A549 (cell line): Measurements from ENCODE around the gene TMEM107. TPM values are rescaled to one million over a fixed set of nuclear protein-coding genes. Genes with fewer than 3 reads are reported as not detected.

Source experiments
- ATAC-seq, 2 experiments: fragments of 200-7000 bp in 1 of 2; fragments of >200 bp in 1 of 2; cut with Nextera tagmentation in 1 of 2; cut with Tn5 transposase in 1 of 2; 3 replicates each; pipeline versions ENCODE4 v1.8.0 to v1.9.1; 2018 to 2020; ENCODE audit warnings: mild to moderate bottlenecking in 1 of 2, moderate library complexity in 1 of 2
- CTCF ChIA-PET: fragments of 300-600 bp; sonication (Branson Sonifier 250); formaldehyde crosslinking; extraction: SDS; loops from one replicate; lab custom pipeline; 2021; ENCODE audit warnings: antibody characterized with exemption, inconsistent platforms; lab: Yijun Ruan, JAX
- POLR2A ChIA-PET: fragments of 350-600 bp; formaldehyde crosslinking; extraction: SDS; loops from one replicate; lab custom pipeline; 2021; ENCODE audit warnings: antibody characterized with exemption, inconsistent platforms; lab: Yijun Ruan, JAX
- DNase-seq, 2 experiments: peaks; one replicate each; pipeline versions ENCODE4 v3.0.0 to v3.0.0-alpha.2; 2011 to 2016; ENCODE audit warnings: low read depth in 1 of 2, low spot score in 1 of 2
- FAIRE-seq: peaks from 2 replicates; lab custom pipeline; 2011; peaks lifted over from hg19 to GRCh38; lab: Jason Lieb, UNC
- H3K27ac ChIP-seq, 2 experiments: fragments of >200 bp; sonication (Bioruptor Twin); formaldehyde crosslinking; 3 replicates each; pipeline ENCODE4 v1.5.1; 2016 to 2017
- H3K4me1 ChIP-seq: fragments of >200 bp; sonication (Bioruptor Twin); formaldehyde crosslinking; 3 replicates; pipeline ENCODE4 v1.6.1; 2016
- H3K4me2 ChIP-seq: fragments of >200 bp; sonication (Bioruptor Twin); formaldehyde crosslinking; 3 replicates; pipeline ENCODE4 v1.6.1; 2016
- H3K4me3 ChIP-seq: fragments of >200 bp; sonication (Bioruptor Twin); formaldehyde crosslinking; 3 replicates; pipeline ENCODE4 v1.5.1; 2016
- H3K9me3 ChIP-seq: fragments of >200 bp; sonication (Bioruptor Twin); formaldehyde crosslinking; 3 replicates; pipeline ENCODE4 v1.6.1; 2016
- BHLHE40 ChIP-seq: IDR thresholded peaks from 2 replicates; pipeline ENCODE4 v1.6.1; 2012; ENCODE audit warnings: low read depth, low read length, inconsistent platforms
- CBX2 ChIP-seq: fragments of 200-600 bp; sonication (generic); IDR thresholded peaks from 2 replicates; pipeline ENCODE4 v1.6.1; 2016; ENCODE audit warnings: low read depth, mild to moderate bottlenecking, borderline replicate concordance
- CEBPB ChIP-seq, 2 experiments: fragments of >200 bp in 1 of 2; sonication (Bioruptor Twin) in 1 of 2; formaldehyde crosslinking in 1 of 2; IDR thresholded peaks; 2 replicates each; pipeline ENCODE4 v1.6.1; 2012 to 2016
- CHD2 ChIP-seq: fragments of 150-350 bp; IDR thresholded peaks from 2 replicates; pipeline ENCODE4 v1.6.1; 2014; ENCODE audit warnings: low read length; ENCODE audit not compliant: partially characterized antibody
- CHD4 ChIP-seq: fragments of 200-600 bp; sonication (generic); IDR thresholded peaks from 2 replicates; pipeline ENCODE4 v1.6.1; 2016; ENCODE audit warnings: antibody characterized with exemption, mild to moderate bottlenecking, borderline replicate concordance
- CTCF ChIP-seq: fragments of >200 bp; sonication (Bioruptor Twin); formaldehyde crosslinking; IDR thresholded peaks from 3 replicates; pipeline ENCODE4 v1.5.1; 2016
- EHF ChIP-seq: fragments of 250-450 bp; sonication (Bioruptor Pico); IDR thresholded peaks from 2 replicates; pipeline ENCODE4 v1.5.0; 2020; ENCODE audit warnings: mild to moderate bottlenecking
- EP300 ChIP-seq, 2 experiments: fragments of >200 bp; sonication (Bioruptor Twin); formaldehyde crosslinking; IDR thresholded peaks; 2 replicates in 1 of 2; 3 replicates in 1 of 2; pipeline ENCODE4 v1.6.1; 2016 to 2017
- FOSL2 ChIP-seq, 2 experiments: fragments of 450-650 bp in 1 of 2; fragments of >200 bp in 1 of 2; sonication (Bioruptor Twin) in 1 of 2; formaldehyde crosslinking; IDR thresholded peaks; 2 replicates each; pipeline versions ENCODE4 v1.5.0 to v1.6.1; 2016 to 2020; ENCODE audit warnings: mild to moderate bottlenecking in 1 of 2, moderate library complexity in 1 of 2
- FOXS1 ChIP-seq: fragments of 250-450 bp; sonication (Bioruptor Pico); IDR thresholded peaks from 2 replicates; pipeline ENCODE4 v1.5.0; 2020; ENCODE audit warnings: mild to moderate bottlenecking, moderate library complexity
- HDAC2 ChIP-seq: fragments of 200-600 bp; sonication (generic); IDR thresholded peaks from 2 replicates; pipeline ENCODE4 v1.6.1; 2016
- HES2 ChIP-seq: fragments of >200 bp; sonication (Bioruptor Twin); formaldehyde crosslinking; IDR thresholded peaks from 2 replicates; pipeline ENCODE4 v1.6.1; 2016
- HOXA7 ChIP-seq: fragments of 250-450 bp; sonication (Bioruptor Pico); IDR thresholded peaks from 2 replicates; pipeline ENCODE4 v1.5.0; 2020; ENCODE audit warnings: mild to moderate bottlenecking, moderate library complexity
- HOXB13 ChIP-seq: fragments of 250-450 bp; sonication (Bioruptor Pico); IDR thresholded peaks from 2 replicates; pipeline ENCODE4 v1.5.0; 2020; ENCODE audit warnings: low read depth, mild to moderate bottlenecking, moderate library complexity
- JUN ChIP-seq, 2 experiments: fragments of >200 bp; sonication (Bioruptor Twin); formaldehyde crosslinking; IDR thresholded peaks; 2 replicates in 1 of 2; 3 replicates in 1 of 2; pipeline ENCODE4 v1.6.1; 2016 to 2017
- KDM5A ChIP-seq: fragments of 200-600 bp; sonication (generic); IDR thresholded peaks from 2 replicates; pipeline ENCODE4 v1.6.1; 2016; ENCODE audit warnings: antibody characterized with exemption, mild to moderate bottlenecking
- MAFK ChIP-seq: fragments of 450-650 bp; IDR thresholded peaks from 2 replicates; pipeline ENCODE4 v1.6.1; 2014; ENCODE audit not compliant: partially characterized antibody
- MAZ ChIP-seq: fragments of 150-350 bp; IDR thresholded peaks from 2 replicates; pipeline ENCODE4 v1.6.1; 2014; ENCODE audit warnings: antibody characterized with exemption, low read depth, low read length, borderline replicate concordance
- NPAS2 ChIP-seq: fragments of 250-450 bp; sonication (Bioruptor Pico); IDR thresholded peaks from 2 replicates; pipeline ENCODE4 v1.8.0; 2022; ENCODE audit warnings: mild to moderate bottlenecking, moderate library complexity, borderline replicate concordance
- NR3C1 ChIP-seq: fragments of >200 bp; sonication (Bioruptor Twin); formaldehyde crosslinking; IDR thresholded peaks from 3 replicates; pipeline ENCODE4 v1.6.1; 2017
- POLR2A ChIP-seq: IDR thresholded peaks from 2 replicates; pipeline ENCODE4 v1.6.1; 2012; ENCODE audit warnings: mild to moderate bottlenecking, low read length
- POLR2AphosphoS2 ChIP-seq: conservative IDR thresholded peaks from 2 replicates; pipeline ENCODE4 v1.6.1; 2012; ENCODE audit warnings: low read length, improper control_type of control experiment, inconsistent platforms
- RAD21 ChIP-seq, 2 experiments: fragments of >200 bp in 1 of 2; sonication (Bioruptor Twin) in 1 of 2; formaldehyde crosslinking in 1 of 2; IDR thresholded peaks in 1 of 2; conservative IDR thresholded peaks in 1 of 2; 2 replicates in 1 of 2; 3 replicates in 1 of 2; pipeline ENCODE4 v1.6.1; 2012 to 2018; ENCODE audit warnings: inconsistent platforms in 1 of 2
- RCOR1 ChIP-seq: fragments of 150-350 bp; IDR thresholded peaks from 2 replicates; pipeline ENCODE4 v1.6.1; 2014; ENCODE audit warnings: antibody characterized with exemption, low read length, low read depth
- RNF2 ChIP-seq: fragments of 200-600 bp; sonication (generic); IDR thresholded peaks from 2 replicates; pipeline ENCODE4 v1.6.1; 2016; ENCODE audit warnings: low read depth, mild to moderate bottlenecking, antibody characterized with exemption, moderate library complexity, borderline replicate concordance
- SREBF2 ChIP-seq: fragments of 450-650 bp; IDR thresholded peaks from 2 replicates; pipeline ENCODE4 v1.6.1; 2014; ENCODE audit warnings: mild to moderate bottlenecking, moderate library complexity
- USF2 ChIP-seq: fragments of 450-650 bp; IDR thresholded peaks from 2 replicates; pipeline ENCODE4 v1.6.1; 2014; ENCODE audit warnings: antibody characterized with exemption
- ZC3H11A ChIP-seq: fragments of 450-650 bp; IDR thresholded peaks from 2 replicates; pipeline ENCODE4 v1.6.1; 2014; ENCODE audit warnings: antibody characterized with exemption, mild to moderate bottlenecking
- ZFP36 ChIP-seq: fragments of 450-650 bp; IDR thresholded peaks from 2 replicates; pipeline ENCODE4 v1.6.1; 2014; ENCODE audit warnings: borderline replicate concordance; ENCODE audit not compliant: partially characterized antibody
- ZNF302 ChIP-seq: fragments of 250-450 bp; sonication (Bioruptor Pico); IDR thresholded peaks from 2 replicates; pipeline ENCODE4 v1.9.0; 2021; ENCODE audit warnings: inconsistent platforms, mild to moderate bottlenecking, moderate library complexity
- WGBS: methylation state at CpG from one replicate; pipeline ENCODE4 v1.1.6; 2017; ENCODE audit errors: missing lambda C conversion rate; 5-methylcytosine and 5-hydroxymethylcytosine counted together
- polyA plus RNA-seq, 4 experiments: library from polyadenylated mRNA; depleted of rRNA in 3 of 4; stranded (reverse); fragments of >200 nt; fragmentation: RNase III in 1 of 4; extraction: RNeasy Plus Mini Kit Qiagen cat#74134 plus additional on column Dnase treatment in 1 of 4; gene quantifications; 2 replicates in 3 of 4; 3 replicates in 1 of 4; pipeline ENCODE4 v1.2.3, GENCODE V29; 2011 to 2017
- TF ChIP-seq, protein P1 (sequence below): fragments of >200 bp; sonication (Bioruptor Twin); formaldehyde crosslinking; IDR thresholded peaks from 3 replicates; pipeline ENCODE4 v1.6.1; 2016
- TF ChIP-seq, protein P2 (sequence below): IDR thresholded peaks from 2 replicates; pipeline ENCODE4 v1.6.1; 2012; ENCODE audit warnings: low read depth, borderline replicate concordance
- TF ChIP-seq, protein P3 (sequence below): fragments of 250-450 bp; sonication (Bioruptor Pico); IDR thresholded peaks from 2 replicates; pipeline ENCODE4 v1.5.0; 2020; ENCODE audit warnings: low read depth, mild to moderate bottlenecking, moderate library complexity
- TF ChIP-seq, protein P4 (sequence below): fragments of 150-350 bp; IDR thresholded peaks from 2 replicates; pipeline ENCODE4 v1.6.1; 2014; ENCODE audit warnings: low read depth, mild to moderate bottlenecking, low read length

Gene TMEM107
- polyA plus RNA-seq, 2 of the 4 experiments (the other 2 are of a cell fraction) = 17.0 to 22.8 TPM

DNA sequence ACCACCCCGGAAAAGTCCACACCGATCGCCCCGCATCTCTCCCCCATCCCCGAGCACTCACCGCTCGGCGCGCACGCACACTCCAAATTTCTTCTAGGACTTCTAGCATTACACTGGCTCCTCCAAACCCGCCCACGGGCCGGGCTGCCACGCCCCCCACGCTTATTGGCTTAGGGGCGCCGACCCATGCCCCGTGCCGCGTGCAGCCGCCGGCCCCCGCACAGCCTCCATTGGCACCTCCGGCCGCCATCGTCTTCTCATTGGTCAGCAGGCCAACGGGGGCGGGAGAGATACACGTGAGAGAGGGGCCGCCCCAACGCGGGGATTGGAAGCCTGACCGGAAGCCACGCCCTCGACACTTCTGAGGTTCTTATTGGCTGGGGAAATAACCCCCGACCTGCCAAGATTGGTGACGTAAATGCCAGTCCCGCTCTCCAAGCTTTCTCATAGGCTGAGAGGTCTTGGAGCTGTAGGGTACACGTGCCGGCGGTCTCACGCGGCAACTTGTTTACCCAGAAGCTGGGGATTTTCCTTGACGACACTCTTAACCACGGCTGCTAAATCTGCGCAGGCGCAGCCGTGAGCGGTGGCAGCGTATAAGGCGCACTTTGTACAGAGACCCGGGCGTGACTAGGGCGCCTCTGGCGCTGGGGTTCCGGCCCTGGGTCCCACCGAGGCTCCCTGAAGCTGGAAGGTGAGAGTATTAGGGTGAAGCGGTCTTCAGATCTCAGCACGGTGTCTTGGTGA is 19.8 kb downstream of the TMEM107 start:
- WGBS = under 1% methylated on average over 55 of the region's 59 CpGs
- peak; percentile 100 for DNase-seq
- peaks cover 55% of the 10 kb centered on the region for H3K4me1 ChIP-seq
- ChIA-PET POLR2A (interaction anchor here (0.6 to 2.4 kb wide), 22 partner anchors 14 to 795 kb away, joined by 3 to 43 read pairs (median 5); partner anchors contain the start of genes BORCS6, CTC1, HES7 and SLC25A35), CTCF (interaction anchor here (0.8 to 19.5 kb wide), 13 partner anchors 11 to 139 kb away, joined by 3 to 601 read pairs (median 6); partner anchors contain the start of genes BORCS6, HES7 and SLC25A35)
- H3K4me2 ChIP-seq = peak overlapping the region; percentile 91
- H3K9me3 ChIP-seq = no peaks in the 10 kb centered on the region
- peak overlapping the region; percentile 89 to 93 for H3K27ac ChIP-seq
- peak; percentile 99 for FAIRE-seq
- peak overlapping the region; percentile 65 for H3K4me3 ChIP-seq
- ATAC-seq = peak; percentile 57 to 73
- TF ChIP-seq SREBF2 (no peak), ZNF302 (CRISPR knock-in tag) (no peak), POLR2AphosphoS2 (no peak; the same call in 1 of the 2 replicates), NR3C1 (no peak), RAD21 (conservative IDR thresholded peaks at IDR 0.05 in 1 of 2, IDR thresholded peaks at IDR 0.05 in 1 of 2) (peak; percentile 33 to 40; a peak in 2 of 5 replicates), EP300 (IDR thresholded peaks at IDR 0.05) (no peak), FOXS1 (no peak), CEBPB (IDR thresholded peaks at IDR 0.05) (no peak), FOSL2 (IDR thresholded peaks at IDR 0.05) (no peak), FOSL2 (CRISPR knock-in tag; IDR thresholded peaks at IDR 0.05) (no peak; the same call in 1 of the 2 replicates), HDAC2 (no peak), USF2 (peak; percentile 81), EHF (CRISPR knock-in tag) (no peak), HES2 (no peak), POLR2A (peak; percentile 54), MAZ (peak; percentile 61; the same call in 1 of the 2 replicates), CTCF (no peak), MAFK (no peak), ZC3H11A (no peak), CHD2 (peak; percentile 24), RCOR1 (no peak), HOXB13 (CRISPR knock-in tag) (no peak), HOXA7 (no peak), CHD4 (no peak), BHLHE40 (peak; percentile 92), NPAS2 (CRISPR knock-in tag) (peak; percentile 100), JUN (IDR thresholded peaks at IDR 0.05) (peak; percentile 25 to 89; a peak in 3 of 5 replicates), ZFP36 (no peak), RNF2 (no peak), CBX2 (no peak), KDM5A (no peak)
- TF ChIP-seq, protein P1, sequence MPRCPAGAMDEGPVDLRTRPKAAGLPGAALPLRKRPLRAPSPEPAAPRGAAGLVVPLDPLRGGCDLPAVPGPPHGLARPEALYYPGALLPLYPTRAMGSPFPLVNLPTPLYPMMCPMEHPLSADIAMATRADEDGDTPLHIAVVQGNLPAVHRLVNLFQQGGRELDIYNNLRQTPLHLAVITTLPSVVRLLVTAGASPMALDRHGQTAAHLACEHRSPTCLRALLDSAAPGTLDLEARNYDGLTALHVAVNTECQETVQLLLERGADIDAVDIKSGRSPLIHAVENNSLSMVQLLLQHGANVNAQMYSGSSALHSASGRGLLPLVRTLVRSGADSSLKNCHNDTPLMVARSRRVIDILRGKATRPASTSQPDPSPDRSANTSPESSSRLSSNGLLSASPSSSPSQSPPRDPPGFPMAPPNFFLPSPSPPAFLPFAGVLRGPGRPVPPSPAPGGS = peak; percentile 26; the same call in 1 of the 3 replicates
- TF ChIP-seq, protein P2, sequence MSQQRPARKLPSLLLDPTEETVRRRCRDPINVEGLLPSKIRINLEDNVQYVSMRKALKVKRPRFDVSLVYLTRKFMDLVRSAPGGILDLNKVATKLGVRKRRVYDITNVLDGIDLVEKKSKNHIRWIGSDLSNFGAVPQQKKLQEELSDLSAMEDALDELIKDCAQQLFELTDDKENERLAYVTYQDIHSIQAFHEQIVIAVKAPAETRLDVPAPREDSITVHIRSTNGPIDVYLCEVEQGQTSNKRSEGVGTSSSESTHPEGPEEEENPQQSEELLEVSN = peak; percentile 88
- TF ChIP-seq, protein P3, sequence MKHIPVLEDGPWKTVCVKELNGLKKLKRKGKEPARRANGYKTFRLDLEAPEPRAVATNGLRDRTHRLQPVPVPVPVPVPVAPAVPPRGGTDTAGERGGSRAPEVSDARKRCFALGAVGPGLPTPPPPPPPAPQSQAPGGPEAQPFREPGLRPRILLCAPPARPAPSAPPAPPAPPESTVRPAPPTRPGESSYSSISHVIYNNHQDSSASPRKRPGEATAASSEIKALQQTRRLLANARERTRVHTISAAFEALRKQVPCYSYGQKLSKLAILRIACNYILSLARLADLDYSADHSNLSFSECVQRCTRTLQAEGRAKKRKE (CRISPR knock-in tag) = no peak
- TF ChIP-seq, protein P4, sequence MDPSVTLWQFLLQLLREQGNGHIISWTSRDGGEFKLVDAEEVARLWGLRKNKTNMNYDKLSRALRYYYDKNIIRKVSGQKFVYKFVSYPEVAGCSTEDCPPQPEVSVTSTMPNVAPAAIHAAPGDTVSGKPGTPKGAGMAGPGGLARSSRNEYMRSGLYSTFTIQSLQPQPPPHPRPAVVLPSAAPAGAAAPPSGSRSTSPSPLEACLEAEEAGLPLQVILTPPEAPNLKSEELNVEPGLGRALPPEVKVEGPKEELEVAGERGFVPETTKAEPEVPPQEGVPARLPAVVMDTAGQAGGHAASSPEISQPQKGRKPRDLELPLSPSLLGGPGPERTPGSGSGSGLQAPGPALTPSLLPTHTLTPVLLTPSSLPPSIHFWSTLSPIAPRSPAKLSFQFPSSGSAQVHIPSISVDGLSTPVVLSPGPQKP = no peak
